Stimulated activated naive CD4-positive, alpha-beta T cell (primary cell): ENCODE measurements around the gene BCLAF3.

Experiments
- DNase-seq, 6 experiments: peaks; one replicate each; lab custom pipeline; 2025; lab: John Stamatoyannopoulos, UW

Gene BCLAF3

DNA sequence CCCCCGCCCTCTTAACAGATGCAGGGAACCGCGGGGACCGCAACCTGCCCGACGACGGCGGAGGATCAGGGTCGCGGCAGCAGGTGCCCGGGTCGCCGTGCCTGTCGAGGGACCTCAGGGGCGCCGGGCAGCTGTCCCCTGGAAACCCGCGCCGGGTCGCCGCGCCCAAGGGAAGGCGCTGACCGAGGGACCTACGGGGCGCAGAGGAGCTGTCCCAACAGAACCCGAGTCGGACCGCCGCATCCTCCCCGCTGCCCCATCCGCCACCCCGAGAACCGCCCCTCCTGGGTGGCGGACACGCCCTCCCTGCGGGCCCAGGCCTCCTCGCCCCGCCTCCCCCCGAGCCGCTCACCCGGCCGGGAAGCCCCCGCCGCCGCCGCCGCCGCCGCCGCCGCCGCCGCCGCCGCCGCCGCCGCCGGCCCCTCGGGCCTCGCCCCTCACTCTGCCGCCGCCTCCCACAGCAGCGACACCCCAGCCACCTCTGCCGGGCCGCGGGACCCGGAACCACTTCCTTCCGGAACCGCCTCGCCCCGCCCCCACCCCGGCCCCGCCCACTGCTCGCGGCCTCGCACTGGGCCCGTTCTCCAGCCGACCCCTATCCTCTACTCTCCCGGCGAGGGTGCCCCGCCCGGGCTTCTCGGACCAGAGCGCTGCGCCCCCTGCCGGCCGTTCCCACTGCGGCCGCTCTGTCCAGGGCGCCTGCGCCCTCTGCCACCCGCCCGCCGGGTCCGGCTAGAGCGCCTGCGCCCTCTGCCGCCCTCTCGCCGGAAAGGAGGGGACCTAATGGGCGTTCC, at the start of gene BCLAF3:
BCLAF3 (minus strand) TSS at position 506 of the 794 bp plus-strand sequence. CDS start 20,797 bp downstream, outside the sequence.
- DNase-seq, result peak; percentile 64 to 81 (median 75)

DNA sequence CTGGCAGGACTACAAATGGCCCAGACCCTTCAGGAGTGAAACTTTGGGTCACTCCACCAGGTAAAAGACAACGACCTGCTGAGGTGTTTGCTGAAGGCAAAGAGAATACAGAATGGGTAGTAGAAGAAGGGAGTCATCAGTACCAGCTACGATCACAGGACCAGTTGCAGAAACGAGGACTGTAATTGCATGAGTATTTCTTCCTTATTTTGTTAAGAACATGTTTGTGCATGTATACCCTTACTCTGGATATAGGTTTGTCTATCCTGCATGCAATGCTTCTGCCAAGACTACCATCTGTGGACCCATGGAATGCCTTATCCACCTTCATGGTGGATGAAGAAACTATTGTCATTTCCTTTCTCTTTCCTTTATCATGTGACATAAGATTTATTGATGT, 48.1 kb upstream of the BCLAF3 start:
- DNase-seq, result no peak

DNA sequence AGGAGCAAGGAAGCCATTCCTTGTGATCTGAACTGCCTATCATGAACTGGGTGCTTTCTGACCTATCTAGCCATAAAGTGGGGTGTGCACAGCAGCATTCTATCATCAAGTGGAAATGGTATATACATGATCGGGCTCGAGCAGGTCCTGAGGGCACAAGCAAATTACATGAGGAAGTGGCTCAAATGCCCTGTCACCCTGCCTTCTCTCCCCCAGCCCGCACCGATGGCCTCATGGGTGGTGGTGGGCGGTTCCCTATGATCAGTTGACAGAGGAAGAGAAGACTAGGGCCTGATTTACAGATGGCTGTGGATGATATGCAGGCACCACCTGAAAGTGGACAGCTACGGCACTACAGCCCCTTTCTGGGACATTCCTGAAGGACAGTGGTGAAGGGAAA, 46.3 kb upstream of the BCLAF3 start:
- DNase-seq, result no peak

DNA sequence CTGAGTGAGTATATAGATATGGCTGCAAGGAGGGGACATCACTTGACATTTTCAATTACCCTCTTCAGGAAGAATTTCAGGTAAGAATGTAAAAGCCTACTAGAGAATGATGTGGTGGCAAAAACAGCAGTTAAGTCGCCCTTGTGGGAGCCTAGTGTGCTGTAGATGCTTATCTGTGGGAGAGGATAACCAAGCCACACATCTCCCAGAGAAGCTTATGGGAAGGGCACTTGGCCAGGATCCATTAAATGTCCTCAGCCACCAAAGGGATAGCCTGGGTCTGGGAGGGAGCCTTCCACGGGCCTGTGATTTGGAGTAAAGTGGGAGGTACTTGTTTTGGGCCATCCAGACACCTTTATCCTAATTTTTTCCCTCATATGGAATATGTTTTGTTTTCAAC, 41.3 kb upstream of the BCLAF3 start:
- no peak for DNase-seq

DNA sequence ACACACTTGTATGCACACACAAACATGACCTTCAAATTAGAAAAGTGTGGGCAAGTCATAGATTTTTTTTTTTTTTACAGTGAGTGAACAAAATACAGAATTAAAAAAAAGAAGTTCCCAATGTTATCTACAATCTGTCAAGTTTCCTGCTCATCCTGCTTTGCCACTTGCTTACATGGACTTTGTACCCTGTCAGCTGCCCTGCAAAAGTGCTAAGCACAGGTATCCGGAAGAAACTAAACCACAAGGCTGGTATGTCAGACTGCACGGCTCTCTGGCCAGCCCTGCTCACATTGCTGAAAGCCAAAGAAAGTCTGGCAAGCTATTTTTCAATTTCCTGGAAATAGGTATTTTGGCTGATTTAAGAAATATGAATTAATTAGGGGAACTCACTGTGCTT, 38.9 kb upstream of the BCLAF3 start:
- no peak for DNase-seq

DNA sequence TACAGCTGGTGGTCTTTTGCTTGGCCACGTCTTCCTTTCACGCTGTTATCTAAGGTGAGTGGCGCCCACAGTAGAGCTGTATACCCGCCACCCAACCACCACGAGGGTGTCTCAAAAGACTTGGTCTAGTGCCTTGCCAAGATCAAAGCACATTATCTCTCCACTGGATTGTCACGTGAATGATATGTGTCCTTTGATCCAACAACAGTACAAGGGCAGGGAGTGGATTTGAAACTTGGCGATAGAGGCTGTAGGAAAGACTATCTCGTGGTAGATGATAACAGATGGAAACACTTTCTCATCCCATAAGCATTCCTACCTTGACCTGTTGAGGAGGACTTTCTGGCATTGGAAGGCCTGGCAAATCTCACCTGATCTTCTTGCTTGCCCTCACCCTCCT, 37.7 kb upstream of the BCLAF3 start:
- no peak for DNase-seq

DNA sequence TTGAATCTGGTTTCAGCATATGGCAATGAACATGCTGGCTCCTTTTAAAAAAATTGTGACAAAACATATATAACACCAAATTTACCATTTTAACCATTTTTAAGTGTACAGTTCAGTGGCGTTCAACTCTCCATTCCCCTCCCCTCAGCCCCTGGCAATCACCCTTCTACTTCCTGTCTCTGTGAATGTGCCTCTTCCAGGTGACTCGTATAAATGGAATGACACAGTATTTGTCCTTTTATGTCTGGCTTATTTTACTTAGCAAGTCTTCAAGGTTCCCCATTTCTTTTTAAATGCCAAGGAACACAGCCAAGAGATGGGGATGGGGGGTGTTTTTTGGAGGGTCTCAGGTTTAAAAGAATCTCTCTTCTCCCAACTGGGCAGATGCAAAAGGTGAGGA, 35.4 kb upstream of the BCLAF3 start:
- no peak for DNase-seq

DNA sequence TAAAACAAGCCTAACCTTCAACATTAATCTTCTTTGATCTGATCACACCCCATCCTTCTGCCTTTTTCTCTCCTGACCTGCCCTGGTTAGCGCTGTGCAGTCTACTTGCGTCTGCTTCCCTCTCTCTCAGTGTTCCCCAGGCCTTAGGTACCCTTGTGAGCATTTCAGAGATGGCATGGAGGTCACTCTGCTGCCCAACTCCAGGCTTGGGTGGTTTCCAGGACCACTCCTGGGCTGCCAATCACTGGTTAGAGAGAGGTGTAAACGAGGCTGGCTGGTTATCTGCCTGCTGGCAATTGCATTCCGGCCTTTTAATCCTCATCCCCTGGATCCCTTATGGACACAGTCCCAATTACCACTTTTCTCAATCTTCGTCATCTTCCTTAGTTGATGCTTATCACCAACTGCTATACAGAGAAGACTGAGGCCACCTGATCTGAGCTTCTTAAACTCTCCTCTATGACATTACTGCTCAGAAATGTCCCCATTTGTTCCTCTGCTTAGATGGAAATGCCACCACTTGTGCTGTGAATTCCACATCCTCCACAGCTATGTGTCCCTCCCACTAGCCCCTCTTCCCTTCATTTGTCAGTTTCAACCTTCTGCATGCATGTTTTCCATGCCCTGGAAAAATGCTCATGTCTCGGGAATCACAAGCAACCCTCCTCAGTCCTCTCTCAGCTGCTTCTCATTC, 29.0 kb upstream of the BCLAF3 start:
- no peak for DNase-seq

DNA sequence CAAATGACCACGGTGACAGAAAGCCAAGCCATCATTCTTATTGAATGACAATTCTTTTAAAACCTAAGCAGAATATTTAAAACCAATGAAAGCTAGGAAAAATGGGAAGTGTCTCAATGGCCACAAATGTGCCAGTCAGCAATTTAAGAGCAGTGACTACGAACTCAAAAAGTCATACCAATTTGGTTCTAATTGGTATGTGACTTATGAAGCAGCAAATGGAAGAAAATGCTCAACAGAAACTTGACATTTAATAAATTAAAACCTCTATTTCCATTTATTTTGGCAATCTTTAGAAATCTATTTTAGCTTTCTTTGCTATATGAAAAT, 25.7 kb upstream of the BCLAF3 start:
- no peak for DNase-seq

DNA sequence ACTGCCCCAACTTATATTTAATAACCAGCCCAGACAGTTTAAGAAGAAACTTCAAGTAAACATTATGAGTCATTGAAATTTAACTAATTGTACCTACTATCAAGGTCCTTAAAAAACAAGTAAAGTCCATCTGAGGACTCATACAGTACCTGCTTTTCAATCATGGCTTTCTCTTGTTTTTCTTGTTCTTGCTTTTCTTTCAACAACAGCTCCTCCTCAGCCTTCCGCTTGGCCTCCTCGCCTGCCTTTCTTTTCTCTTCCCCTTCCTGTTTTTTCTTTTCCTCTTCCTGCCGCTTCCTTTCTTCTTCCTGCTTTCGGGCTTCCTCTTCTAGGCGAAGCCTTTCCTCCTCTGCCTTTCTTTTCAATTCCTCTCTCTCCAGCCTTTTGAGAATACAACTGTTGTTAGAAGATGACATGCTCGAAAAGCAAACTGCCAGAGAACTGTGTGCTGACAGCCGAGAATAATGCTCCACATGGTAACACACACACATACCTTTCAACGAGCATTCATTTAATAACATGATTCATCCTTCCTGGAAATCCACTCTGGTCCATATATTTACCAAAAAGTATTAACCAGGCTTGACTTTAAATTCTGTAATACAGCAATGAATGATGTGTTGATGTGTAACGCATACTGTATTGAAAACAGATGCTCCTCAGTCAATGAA, 25.2 kb upstream of the BCLAF3 start:
- no peak for DNase-seq

DNA sequence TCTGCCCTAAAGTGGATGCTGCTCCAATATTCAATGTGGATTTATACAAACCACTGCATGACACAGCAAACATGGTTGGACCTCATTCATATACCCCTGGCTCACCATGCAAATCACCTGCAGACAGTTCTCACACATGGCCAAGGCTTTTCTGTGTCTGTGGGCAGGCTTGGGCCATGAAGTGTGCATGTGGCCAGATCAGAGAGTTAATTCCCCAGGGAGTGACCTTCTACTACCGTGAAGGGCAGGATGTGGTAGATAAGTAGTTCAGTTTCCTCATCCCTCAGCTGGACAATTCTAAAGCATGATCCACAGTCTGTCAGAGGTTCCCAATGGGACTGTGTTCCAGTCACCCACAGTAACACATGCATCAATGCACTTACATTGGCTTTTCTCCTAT, 24.6 kb upstream of the BCLAF3 start:
- DNase-seq, result no peak

DNA sequence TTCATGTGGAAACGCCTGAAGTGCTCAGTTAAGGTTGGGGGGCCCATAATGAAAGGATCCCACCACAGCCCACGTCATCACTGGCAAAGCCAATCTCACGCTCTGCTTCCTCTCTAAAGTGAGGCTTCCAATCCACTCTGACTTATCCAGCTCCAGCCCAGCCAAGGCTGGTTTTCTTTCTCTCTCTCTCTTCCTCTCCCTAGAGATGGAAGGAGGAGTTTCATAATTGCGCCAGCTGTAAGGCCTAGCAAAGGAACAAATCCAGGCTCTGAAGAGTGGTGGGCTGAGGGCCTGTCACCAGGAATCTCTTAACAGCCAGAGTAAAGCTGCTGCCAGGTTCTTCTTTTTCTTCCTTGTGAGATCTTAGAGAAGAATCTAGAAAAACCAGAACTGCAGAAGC, 20.7 kb upstream of the BCLAF3 start:
- DNase-seq, result no peak

DNA sequence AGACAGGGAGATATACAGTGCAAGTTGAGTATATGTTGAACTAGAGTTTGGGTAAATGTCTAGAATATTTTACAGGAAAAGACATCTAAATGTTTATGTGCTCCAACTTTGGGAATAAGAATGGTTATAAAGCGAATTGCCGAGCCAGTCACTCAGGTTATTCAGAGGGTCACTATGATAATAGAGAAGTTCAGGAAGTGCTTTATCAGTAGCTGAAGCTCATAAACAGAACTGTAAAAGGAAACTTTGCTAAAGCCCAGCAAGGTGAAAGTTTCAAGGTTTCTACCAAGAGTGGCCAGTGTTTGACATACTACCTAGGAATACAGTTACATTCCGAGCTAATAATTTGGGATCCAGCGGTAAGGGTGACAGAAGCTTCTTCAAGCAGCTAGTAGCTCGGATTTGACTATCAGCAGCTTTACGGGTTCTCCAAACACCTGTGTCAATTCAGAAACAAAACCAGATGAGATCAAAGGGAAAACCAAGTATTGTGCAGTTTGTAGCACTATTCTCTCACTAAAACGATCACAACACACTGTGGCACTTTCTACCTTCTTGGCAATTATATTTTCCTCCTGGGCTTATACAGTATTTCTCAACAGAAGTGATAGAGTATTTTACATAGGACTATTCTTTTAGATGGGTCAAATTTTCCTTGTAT, 17.2 kb upstream of the BCLAF3 start:
- no peak for DNase-seq

DNA sequence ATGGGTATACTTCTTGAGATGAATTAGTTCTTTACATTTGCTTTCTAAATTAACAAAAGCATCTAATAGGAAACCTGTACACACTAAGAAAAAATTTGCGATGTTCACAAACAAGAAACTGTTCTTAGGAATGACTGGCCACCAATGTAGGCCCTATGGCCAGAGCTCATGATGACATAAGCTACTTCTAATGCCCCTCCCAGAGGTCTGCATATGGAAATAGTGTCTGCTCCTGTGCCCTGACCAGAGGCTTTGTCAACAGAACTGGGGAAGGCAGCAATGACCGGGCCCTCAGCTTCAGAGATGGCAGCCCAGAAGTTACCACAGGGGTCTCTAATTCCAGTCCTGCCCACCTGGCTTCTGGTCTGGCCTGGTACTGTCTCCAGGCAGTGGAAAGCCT, 15.0 kb upstream of the BCLAF3 start:
- DNase-seq, result no peak

DNA sequence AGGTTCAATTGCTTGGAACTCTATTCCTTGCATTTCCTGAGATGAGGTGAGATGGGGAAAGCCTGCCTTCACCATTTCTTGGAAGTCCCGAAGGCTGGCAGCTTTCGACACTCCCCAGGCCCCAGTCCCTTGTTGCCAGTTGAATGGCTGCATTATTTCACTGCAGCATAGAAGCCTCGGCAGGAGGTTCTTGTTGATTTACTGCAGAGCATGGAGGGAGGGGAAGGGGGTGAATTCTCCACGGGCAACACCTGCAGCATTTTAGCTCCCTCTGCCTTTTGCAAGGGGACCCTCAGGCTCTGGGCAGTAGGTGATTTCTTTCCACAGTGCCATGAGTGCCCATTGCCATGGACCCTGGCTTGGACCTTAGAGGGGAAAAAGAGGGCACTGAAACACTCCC, 10.7 kb upstream of the BCLAF3 start:
- no peak for DNase-seq

DNA sequence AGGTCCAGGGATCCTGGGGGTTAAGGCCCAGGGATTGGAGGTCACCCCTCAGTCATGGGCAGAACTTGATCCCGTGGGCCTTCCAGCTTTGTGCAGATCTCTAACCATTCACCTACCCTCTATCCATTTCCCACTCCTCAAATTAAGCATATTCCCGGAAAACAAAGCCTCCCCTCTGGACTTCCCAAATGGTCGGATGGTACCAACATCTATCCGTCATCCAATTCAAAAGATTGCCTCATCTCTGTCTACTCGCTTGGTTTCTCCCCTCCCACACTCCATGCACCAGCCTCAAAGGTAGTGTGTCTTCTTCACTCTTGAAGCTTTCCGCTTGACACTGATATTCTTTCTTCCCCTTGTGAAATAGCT, 473 bp upstream of the BCLAF3 start:
- DNase-seq, result peak in 1 of 6 experiments; percentile 33

DNA sequence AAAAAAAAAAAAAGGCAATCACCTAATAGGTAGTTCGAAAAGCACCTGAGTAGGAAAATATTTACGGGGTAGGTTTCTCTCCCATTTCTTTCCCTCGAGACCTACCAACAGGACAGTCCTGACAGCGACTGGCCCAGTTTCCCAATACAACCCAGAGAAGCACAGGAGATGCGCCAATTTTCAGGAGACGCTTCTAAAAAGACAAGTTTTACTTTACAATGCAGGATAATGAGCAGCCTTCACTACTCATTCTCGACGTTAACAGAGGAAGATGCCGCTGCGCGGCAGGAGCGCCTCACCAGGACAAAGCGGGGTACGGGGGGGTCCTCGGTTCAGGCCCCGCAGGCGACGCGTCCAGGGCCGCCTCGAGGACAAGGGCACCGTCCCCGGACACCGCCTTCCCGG, 708 bp downstream of the BCLAF3 start:
- DNase-seq, result peak in 1 of 6 experiments; percentile 28

DNA sequence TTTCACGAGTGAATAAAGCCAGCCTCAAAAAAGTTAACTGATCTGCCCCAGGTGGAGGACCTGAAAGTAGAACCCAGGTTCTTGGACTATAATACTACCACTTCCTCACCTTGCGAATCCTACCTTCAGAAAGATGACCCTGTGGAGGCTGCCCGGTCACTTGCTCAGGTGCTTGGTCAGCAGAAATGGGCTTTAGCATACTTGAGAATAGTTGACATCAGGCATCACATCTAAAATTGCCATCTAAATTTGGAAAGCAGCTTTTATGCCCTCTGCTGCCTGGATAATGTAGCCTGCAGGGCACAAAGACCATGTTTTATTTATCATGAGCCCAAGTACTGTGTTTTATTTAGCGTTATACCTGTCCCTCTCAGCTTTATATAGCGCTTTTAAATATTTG, 3.0 kb downstream of the BCLAF3 start:
- no peak for DNase-seq

DNA sequence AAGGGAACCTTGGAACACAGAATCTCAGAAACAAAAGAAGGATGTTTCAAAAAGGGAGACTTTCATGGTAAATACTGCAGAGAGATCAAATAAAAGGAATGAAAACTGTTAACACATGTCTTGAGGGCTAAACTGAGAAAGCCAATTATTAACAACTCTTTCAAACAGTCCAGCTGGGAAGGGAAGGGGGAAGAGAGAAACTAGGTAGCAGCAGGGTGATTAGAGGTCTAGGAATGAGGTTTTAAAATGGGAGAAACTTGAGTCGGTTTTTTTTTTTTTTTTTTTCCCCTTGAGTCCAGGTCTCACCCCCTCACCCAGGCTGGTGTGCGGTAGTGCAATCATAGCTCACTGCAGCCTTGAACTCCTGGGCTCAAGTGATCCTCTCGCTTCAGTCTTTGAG, 4.3 kb downstream of the BCLAF3 start:
- no peak for DNase-seq

DNA sequence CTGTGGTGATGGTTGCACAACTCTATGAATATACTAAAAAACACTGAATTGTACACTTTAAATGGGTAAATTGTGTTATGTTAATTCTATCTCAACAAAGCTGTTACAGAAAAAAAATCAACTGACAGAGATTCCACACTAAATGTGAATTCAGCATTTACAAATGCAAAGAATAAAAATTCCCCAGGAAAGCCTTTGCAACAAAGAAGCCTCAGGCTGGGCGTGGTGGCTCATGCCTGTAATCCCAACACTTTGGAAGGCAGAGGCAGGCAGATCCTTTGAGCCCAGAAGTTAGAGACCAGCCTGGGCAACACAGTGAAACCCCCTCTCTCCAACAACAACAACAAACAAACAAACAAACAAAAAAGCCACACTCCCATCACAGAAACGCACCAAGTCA, 8.9 kb downstream of the BCLAF3 start:
- DNase-seq, result no peak

DNA sequence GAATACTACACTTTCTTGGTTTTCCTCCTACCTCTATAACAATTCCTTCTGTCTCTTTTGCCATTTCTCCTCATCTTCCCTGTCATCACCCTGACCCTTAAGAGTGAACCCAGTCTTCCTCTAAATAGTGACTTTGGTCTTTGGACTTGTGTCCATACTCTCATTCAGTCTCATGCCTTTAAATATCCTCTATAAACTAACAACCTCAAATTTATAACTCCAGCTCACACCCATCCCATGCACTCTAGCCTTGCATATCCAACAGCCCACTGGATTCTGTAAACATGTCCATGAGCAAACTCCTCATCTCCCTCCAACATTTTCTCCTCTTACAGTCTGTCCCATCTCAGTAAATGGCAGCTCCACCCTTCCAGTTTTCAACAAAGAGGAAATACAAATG, 15.0 kb downstream of the BCLAF3 start:
- DNase-seq, result no peak

DNA sequence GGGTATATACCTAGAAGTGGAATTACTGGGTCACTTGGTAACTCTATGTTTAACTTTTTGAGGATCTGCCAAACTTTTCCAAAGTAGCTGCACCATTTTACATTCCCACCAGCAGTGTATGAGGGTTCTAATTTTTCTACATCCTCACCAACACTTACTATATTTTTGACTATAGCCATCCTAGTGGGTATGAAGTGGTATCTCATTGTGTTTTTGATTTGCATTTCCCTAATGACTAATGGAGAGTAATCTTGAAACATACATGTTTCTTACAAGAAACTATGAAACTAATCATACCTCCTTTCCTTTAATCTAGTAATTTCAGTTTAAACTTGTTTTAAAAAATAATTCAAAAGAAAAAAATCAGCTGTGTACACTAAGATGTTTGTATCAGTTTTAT, 17.9 kb downstream of the BCLAF3 start:
- no peak for DNase-seq

DNA sequence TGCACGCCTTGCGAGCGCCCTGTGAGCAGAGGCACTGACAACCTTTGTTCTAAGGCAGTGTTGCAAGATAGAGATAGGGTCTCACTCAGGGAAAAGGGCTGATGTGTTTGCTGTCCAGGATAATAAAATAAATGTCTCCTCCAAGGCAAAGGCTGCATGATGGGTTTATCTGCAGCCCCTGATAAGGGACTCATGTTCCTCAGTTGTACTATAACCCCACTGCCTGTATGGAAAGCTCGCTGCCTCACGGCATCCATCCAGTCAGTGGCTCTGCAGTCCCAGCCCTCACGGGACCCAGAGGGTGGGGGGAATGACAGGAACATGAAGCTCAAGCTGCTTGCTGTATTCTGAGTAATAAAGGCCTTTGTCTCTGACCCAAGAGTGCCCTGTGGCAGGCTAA, 22.6 kb downstream of the BCLAF3 start:
- no peak for DNase-seq
